Stimulated activated CD4-positive, alpha-beta T cell treated with anti-CD3 and anti-CD28 coated beads, Interleukin-1b, Interleukin-23, amount 100 ng/mL, for 4 hours (primary cell): ENCODE measurements around the gene DCC.

Source experiments
- DNase-seq, 2 donors: peaks; one replicate each; pipeline ENCODE4 v3.0.0-alpha.2; 2020; ENCODE audit warnings: low read depth in 2 of 2

Gene DCC

DNA sequence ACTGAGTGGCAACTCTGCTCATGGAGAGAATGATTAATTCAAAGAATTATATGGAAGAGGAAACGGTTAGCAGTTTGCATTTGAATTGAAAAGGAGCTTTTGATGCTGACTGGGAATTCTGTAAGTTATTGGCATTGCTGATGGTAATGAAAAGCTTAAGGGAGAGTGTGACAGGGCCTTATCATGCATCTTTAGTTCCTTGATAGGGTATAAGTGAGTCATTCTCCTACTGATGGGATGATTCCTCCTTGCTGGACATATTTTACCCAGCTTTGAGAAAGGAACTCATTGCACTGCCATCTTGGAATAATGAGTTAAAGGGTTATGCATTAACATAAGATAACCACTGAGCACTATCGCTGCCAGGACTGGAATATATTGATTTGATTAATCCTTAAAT, 740.7 kb downstream of the DCC start:
- DNase-seq: no peak

DNA sequence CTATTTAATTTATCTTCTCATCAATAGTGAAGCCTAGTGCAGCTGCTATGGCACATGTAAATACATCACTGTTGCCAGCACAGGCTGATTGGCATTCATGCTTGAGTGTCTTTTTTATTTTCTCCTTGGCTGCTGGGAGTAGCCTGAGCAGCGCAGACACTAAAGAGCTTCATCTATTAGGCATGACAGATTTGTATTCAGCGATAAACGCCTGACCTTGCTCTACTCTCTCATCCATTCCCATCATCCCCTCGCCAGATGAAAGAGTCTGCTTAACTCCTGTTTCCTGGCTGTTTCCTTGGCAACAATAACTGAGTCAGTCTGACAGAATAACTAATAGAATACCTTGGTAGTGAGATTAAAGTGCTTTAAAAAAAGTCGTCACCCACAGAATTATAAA, 753.6 kb downstream of the DCC start:
- no peak for DNase-seq

DNA sequence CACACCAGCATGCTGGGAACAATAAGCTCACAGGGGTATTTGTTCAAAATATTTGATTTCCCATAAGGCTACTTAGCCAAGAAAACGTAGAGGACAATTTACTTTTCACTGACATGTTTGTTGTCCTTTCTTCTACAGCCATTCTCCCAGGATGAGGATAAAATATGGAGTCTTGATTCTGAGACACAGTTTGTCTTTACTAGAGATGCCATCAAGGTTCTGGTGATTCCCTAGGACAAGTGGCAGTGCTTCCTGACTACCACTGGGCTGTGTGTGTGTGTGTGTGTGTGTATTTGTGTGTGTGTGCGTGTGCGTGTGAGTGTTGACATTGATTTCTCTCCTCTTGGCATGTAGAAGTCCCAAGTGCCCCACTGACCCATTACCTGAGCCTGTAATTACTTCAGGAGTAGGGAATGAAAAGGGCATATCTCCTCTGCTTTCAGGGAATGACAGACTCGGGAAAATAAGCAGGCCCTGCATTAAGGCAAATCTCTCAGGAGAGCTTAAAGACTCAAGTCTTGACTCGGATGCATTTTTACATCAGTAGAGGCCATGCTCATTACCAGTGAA, 761.6 kb downstream of the DCC start:
- DNase-seq: no peak

DNA sequence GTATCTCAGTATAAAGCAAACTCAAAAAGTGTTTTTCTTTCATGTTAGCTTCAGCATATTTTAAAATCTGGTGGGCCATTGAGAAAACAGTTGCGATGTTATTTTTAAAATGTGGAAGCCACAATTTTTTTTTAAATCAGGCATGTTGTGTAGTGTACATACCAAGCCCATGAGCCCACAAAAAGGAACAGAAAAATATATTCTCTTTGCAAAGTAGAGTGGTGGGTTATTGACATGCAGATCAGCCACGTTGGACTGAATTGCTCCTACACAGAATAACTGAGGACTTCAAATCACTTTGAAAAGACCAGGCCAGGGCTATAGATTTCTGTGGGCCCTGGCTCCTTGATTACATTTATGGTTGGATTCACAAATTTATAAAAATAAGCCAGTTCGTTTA, 774.4 kb downstream of the DCC start:
- DNase-seq: no peak

DNA sequence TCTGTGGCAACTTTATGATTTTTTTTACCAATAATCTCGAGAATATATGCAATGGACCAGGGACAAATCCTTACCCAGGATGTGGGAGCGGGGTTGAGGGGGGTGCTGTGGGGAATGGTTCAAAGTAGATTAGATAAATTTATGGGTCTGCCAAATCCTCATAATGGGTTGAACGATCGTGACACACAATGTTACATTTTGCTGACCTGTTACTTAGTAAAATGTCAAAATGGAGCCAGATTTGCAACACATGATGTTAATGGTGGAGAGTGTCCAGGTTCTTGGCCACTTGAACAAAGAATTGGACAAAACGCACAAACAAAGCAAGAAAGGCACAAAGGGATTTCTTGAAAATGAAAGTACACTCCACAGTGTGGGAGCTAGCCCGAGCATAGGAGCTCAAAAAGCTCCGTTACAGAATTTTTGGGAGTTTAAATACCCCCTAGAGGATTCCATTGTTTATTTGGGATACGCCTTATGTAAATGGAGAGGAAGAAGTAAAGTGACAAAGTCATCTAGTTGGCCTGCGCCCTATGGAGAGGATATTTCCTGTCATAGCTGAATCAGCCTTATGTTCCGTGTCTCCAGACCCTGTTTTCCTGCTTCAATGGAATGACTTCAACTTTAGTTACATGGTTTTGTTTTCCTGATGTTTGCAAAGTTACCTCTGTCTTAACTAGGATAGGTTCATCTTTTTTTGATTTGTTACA, 776.0 kb downstream of the DCC start:
- no peak for DNase-seq

DNA sequence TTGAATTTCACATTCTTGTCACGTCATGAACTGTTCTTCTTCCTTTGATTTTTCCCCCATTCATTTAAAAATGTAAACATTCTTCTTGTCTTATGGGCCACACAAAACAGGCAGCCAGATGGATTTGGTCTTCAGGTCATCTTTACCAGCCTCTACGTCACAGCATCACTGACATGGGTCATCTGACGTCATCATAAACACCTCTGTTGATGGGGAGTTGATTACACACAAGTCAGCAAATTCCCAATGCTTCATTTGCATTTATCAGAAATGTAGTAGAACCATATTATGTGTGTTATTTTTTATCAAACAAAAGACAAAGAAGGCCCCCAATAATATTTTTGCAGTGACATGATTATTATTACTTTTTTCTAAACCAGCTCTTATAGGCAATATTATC, 777.9 kb downstream of the DCC start:
- no peak for DNase-seq

DNA sequence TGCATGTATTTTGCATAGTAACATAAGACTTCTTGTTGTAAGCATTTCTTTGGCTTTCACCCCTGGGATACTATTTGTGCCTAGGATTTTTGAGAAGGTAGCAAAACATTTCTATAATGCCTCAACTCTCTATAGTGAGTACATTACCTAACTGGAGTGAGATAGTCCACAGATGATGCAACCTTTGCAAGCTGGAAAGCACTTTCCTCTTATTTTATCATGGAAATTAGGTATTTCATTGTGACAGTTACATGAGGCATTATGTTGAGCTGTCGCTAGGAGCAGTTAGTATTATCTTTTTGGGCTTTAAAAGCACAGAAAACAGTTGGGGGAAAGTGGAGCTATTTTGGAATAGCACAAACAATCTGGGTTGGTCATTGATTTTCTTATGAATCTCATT, 786.2 kb downstream of the DCC start:
- DNase-seq: no peak

DNA sequence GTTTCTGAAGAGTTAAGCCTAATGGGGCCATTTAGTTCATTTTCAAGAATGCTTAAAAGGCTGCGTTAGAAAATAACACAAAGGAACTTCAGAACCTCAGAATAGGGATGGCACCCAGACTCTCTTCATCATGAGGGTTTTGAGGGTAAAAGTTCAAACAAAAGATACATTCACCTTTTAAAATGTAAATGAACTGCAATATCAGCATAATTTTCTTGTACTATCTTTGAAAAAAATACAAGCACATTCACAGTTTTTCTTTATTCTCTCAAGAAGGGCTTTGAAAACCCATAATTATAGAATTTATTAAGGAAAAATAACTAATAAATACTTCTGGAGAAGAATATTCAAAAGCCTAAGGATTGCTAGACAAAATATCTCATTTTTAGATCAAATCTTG, 791.0 kb downstream of the DCC start:
- no peak for DNase-seq

DNA sequence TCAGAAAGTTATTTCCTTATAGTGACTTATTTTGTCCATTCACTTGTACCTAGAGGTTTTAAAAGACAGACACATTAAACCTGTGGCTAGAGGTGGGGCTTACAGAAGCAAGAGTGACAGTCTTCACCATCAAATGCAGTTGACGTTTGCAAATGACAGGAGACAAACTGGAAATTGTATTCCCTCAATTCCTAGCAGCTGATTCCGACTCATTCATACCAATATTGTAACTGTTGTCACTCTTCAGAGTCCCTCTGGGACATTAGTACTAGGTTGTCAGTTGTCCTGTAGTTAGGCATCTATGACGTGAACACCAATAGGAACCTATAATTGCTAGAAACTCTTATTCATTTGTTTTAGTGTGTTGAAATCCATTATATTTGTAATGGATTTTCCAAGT, 794.7 kb downstream of the DCC start:
- no peak for DNase-seq

DNA sequence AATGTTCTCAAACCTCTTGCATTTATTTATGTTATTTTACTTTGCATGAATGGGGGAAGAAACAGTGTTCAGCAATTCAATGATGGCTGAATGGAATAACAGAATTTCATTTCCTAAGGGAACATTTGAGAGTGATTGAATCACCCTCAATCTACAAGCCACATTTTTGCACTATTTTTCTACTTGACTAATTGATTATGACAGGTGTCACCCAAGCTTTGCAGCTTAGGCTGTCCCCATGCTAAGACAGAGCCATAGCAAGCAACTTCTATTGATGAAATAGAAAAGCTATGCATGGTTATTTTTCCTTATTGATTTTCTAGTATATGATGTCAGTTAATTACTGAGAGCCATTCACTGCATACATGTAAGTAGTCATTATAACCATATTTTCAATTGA, 795.7 kb downstream of the DCC start:
- DNase-seq: no peak

DNA sequence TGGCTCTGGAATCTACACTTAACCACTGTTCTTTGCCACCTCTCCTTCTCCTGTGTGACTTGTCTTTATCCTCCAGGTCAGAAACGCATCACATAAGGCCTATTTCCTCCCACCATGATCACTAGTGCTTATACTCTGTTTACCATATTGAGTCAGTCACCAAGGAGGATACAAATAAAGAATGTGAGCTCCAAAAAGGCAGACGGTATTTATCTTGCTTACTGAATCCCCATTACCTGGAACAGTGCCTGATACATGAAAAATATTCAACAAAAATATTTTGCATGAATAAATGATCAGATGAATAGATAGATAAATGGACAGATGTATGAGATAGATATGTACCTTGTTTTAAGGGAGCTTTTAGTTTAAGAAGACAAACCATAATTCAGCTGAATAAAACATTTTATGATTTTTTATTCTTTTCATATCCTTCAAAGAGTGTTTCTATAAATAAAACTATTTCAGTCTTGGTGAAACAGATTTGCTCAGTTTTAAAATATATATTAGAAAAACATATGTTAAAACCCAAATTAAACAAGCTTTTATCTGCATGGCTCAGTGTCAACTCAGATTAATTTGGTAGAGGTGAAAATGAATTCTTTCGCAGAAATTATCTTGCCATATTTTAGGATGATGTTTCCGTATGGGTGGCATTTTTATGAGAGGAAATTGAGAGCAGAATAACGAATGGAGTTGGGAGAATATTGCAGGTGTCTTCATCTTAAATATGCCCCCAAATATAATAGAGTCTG, 799.9 kb downstream of the DCC start:
- no peak for DNase-seq

DNA sequence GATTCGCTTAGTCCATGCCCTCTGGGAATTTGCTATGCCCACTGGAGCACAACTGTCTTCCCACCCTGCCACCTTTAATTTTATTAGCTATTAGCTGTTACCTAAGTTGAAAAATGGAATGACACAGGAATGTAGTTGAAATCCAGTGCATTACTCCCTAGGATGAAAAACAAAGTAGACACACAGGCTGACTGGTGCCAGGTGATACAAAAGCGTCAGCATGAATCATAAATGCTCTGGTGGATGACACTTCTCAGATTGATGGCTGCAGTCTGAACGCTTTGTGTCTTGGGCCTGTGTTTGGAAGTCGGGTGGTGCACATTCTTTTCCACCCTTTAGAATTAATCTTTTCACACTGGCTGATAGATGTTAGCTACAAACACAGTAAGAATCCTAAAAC, 802.0 kb downstream of the DCC start:
- no peak for DNase-seq

DNA sequence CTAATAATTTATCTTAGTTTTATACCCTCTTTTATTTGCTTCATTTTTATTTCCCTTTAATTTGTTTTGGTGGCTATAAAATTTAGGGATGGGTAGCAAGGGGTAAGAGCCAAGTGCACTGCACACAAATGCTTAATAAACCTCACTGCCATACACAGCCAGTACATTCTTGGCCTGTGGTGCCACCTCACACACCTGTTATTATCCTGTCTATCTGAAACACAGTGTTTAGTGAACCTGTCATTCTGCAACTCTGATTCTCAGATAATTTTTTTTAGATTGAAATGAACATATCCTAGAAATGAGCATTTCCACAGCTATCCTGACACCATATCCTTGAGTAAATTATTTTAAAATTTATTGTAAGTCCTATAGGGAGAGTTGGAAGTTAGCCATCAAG, 807.5 kb downstream of the DCC start:
- no peak for DNase-seq

DNA sequence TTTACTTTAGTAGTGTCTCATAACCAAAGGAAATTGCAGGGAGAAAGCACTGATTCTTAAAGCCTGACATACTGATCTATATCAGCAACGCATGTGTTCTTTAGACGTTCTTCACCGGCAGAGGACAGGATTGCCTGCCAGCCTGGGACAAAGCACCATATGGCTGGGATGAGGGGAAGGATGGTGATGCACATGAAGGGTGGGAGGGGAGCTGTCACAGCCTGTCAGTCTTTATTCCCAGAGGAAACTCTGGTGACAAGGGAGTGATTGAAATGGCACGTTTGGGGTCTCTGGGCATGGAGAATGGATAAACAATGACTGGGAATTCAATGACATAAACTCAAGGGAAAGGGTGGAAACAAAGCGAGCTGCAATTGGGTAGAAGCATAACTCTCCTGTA, 808.1 kb downstream of the DCC start:
- DNase-seq: no peak

DNA sequence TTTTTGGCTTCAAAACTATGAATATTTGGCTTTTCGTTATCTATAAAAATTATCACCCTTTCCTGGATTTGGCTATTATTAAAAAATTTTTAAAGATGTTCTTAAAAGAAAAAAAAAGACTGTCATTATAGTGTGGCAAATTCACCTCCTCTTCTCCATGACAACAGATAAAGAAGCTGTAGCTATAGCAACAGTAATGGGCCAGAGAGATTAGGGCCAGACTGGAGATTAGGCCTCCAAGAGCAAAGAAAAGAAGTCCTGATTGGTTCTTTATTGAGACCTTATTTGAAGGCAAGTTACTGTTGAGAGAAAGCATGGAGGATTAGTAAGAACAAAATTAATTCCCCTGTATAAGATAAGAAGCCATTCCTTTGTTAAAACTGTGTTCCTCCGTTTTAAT, 812.5 kb downstream of the DCC start:
- no peak for DNase-seq

DNA sequence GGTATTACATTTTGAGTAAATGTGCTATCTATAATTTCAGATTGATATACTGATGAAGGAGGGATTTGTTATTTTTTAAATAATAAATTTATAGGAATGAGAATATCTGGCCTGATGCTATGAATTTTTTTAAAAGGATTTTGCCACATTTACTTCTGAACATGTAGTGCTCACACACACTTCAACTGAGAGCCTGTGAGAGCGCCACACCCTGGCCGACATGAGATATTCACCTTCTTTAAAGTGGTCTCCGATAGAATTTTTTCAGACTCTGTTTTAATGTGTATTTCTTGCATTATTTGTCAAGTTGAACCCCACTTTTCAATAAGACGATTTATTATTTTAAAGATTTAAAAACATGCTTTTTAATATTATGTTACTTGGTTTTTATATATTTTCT, 813.3 kb downstream of the DCC start:
- DNase-seq: no peak

DNA sequence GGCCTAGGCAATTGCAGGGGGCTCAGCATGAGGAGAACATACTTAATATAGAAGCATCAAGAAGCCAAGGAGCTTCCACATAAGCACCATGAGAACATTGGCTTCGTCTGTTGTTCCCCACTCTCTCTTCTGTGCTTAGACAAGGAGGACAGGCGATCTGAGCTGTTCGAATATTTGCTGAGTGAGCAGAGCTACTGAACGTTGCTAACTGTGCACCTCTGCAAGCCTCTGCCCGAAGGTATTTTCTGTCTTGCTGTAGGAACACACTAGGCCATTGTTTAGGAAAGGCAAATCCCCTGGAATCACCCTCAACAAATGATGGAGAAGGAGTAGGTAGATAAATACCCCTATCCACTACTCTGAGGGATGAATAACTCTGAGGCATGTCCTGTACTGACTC, 813.8 kb downstream of the DCC start:
- DNase-seq: no peak

DNA sequence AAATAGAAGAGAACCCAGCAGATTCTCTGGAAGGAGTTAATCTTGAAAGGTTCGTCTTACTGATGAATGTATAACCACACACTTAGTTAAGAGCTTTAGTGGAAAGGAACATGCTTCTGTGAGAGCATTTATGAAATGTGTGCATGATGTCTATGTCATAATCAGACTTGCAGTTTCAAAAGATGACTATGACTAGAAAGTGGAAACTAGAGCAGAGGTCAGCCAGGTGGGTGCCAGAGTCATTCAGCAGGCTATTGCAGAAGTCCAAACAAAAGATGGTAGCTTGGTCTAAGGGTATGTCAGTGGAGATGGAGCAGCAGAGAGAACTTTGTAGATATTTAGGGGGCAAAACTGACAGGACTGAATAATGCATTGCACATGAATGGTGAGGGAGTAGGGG, 825.8 kb downstream of the DCC start:
- DNase-seq: no peak

DNA sequence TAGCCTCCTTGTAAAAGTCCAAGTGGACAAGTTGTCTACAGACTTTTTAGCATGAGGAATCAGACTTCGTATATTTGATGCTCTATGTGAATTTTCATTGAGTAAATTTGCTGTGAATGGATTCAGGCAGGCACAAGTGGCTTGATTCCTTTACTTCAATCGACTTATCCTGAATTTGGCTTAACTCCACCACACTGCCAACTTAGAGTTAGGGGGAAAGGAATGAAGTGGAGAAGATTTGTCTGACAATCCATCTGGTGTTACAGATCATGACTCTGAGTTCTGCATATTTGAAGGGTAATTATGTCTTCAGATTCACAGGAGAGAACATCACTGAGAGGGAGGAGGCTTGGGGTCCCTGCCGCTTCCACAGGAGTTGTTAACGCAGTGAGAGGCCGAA, 829.3 kb downstream of the DCC start:
- DNase-seq: no peak

DNA sequence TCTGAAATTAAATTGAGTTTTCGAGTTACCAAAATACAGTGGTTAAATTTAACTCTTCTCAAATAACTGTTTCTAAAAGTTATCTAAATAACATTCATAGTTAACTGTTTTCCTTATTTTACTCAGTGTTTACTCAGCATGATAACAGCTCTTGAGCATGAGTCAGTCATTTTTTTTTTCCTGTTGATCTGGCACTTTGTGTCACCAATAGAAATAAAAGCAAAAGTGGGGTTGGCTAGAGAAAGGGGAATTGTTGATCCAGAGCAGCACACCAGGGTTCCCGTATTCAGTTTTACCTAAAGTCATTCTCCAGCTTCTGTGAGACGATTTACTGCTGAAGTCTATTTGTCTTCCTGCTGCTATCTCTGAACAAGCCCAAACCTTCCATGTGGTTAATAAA, 851.6 kb downstream of the DCC start:
- no peak for DNase-seq

DNA sequence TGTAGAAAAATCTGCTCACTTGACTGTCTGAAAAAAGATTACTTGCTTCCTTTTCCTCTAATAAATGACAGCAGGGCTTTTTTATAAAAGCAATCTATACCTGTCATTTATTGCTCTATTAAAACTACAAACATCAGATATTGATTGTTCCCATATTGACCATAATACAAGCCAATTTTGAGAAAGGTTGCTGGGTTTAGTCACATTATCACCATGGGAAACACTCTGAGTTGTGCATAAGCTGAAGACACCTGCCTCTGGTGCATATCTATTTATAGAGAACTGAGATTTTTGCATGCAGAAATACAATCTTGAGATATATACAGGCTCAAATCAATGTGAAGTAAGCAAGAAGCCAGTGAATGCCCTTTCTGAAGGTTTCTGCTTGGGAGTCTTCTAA, 853.9 kb downstream of the DCC start:
- DNase-seq: no peak

DNA sequence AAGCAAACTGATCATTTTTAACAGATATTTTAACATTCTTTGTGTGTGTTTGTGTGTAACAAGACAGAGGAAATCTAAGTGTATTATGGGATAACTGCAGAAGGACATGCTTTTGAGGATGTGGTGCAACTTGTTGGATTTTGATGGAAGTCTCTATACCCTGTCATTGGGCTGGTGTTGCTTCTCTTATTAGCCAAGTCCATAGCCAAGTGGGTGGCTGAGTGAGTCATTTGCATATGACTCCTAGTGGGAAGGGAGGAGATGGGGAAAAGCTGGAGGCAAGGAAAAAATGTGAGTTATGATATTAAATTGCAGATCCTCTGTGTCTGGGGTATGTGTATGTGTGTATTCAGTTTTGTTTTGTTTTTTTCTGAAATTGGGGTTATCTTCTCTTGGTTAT, 879.9 kb downstream of the DCC start:
- no peak for DNase-seq

DNA sequence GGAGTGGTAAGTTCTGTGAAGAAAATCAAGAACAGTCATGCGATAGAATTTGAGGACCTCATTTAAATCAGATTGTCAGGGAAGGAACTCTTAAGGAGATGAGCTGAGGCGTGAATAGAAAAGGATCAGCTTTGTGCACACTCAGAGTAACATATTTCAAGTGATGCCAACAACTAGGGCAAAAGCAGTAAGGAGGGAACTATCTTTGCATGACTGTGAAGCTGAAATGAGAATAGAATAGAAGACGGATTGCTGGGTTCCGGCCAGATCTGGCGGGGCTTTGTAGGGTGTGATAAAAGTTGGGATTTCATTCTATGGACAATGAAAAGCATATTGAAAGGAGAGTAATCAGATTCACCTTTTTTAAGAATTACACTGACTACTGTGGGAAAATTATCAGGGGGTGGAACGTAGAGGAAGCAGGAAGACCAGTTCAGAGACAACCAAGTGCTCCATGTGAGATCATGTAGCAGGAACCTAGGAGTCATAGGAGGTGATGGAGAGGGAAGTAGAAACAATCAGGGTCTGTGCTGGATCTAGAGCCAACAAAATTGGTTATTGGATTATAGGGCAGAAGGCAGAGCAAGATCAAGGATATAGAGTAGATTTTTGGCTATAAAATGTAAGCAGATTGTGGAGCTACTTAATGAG, 884.3 kb downstream of the DCC start:
- DNase-seq: no peak
